CD14-positive monocyte (primary cell): ENCODE measurements around the gene TMEM144. TPM values are rescaled to one million over a fixed set of nuclear protein-coding genes. Genes with fewer than 3 reads are reported as not detected.
"Not testable (repeated sequence)": the region's sequence is repeated elsewhere in the genome, so short reads cannot be mapped to it uniquely, and the experiment has no call there.

Source experiments
- DNase-seq, 3 donors: peaks; one replicate each; pipeline ENCODE4 v3.0.0-alpha.2; 2011 to 2022
- H2AFZ ChIP-seq: 2 replicates; pipeline ENCODE4 v1.6.0; 2012; ENCODE audit warnings: mild to moderate bottlenecking, low read depth, low read length, inconsistent platforms; ENCODE audit not compliant: insufficient read depth, poor library complexity, severe bottlenecking
- H3K27ac ChIP-seq, 2 donors: 1 replicate in 1 of 2; 2 replicates in 1 of 2; pipeline ENCODE4 v1.5.1; 2012 to 2013; ENCODE audit warnings: low read length in 2 of 2, control low read depth in 1 of 2, inconsistent platforms in 1 of 2, low read depth in 1 of 2, mild to moderate bottlenecking in 1 of 2
- H3K27me3 ChIP-seq, 2 donors: one replicate each; pipeline versions ENCODE4 v1.6.0 to v1.6.1; 2011 to 2013; ENCODE audit warnings: low read length in 2 of 2; ENCODE audit not compliant: control insufficient read depth in 2 of 2, insufficient read depth in 2 of 2
- H3K36me3 ChIP-seq, 2 donors: replicated peaks in 1 of 2; 1 replicate in 1 of 2; 2 replicates in 1 of 2; pipeline versions ENCODE4 v1.5.1 to v1.6.1; 2012 to 2013; ENCODE audit warnings: low read length in 2 of 2, control low read depth in 1 of 2, inconsistent platforms in 1 of 2, mild to moderate bottlenecking in 1 of 2; ENCODE audit not compliant: insufficient read depth in 2 of 2, control insufficient read depth in 1 of 2
- H3K4me1 ChIP-seq, 2 donors: 1 replicate in 1 of 2; 2 replicates in 1 of 2; pipeline versions ENCODE4 v1.5.1 to v1.6.1; 2012 to 2013; ENCODE audit warnings: low read length in 2 of 2, control low read depth in 1 of 2, inconsistent platforms in 1 of 2, mild to moderate bottlenecking in 1 of 2, moderate library complexity in 1 of 2; ENCODE audit not compliant: insufficient read depth in 2 of 2, control insufficient read depth in 1 of 2
- H3K4me2 ChIP-seq: replicated peaks from 2 replicates; pipeline ENCODE3; 2012; ENCODE audit warnings: low read length, moderate library complexity, mild to moderate bottlenecking; ENCODE audit not compliant: poor library complexity, severe bottlenecking; ENCODE audit errors: extremely low read depth
- H3K4me3 ChIP-seq, 3 experiments: fragments of 200-600 bp in 1 of 3; sonication (generic) in 1 of 3; replicated peaks in 1 of 3; 1 replicate in 2 of 3; 2 replicates in 1 of 3; pipeline ENCODE4 v1.5.1; 2011 to 2013; ENCODE audit warnings: low read length in 3 of 3, mild to moderate bottlenecking in 3 of 3, control low read depth in 2 of 3, low read depth in 2 of 3, inconsistent platforms in 1 of 3, moderate library complexity in 1 of 3
- H3K79me2 ChIP-seq: 2 replicates; pipeline ENCODE4 v1.6.0; 2012; ENCODE audit warnings: mild to moderate bottlenecking, control low read depth, inconsistent platforms, low read length, moderate library complexity; ENCODE audit not compliant: insufficient read depth
- H3K9ac ChIP-seq: 2 replicates; pipeline ENCODE4 v1.6.0; 2017; ENCODE audit warnings: low read length, mild to moderate bottlenecking; ENCODE audit not compliant: insufficient read depth, poor library complexity, severe bottlenecking
- H3K9me3 ChIP-seq, 2 donors: replicated peaks in 1 of 2; 1 replicate in 1 of 2; 2 replicates in 1 of 2; pipeline versions ENCODE4 v1.5.1 to v1.6.1; 2012 to 2013; ENCODE audit warnings: low read length in 2 of 2, control low read depth in 1 of 2; ENCODE audit not compliant: control insufficient read depth in 1 of 2, insufficient read depth in 1 of 2
- H4K20me1 ChIP-seq: 2 replicates; pipeline ENCODE4 v1.6.0; 2012; ENCODE audit warnings: mild to moderate bottlenecking, low read length, control low read depth, moderate library complexity; ENCODE audit not compliant: insufficient read depth
- H3K27ac Mint-ChIP-seq, 7 donors: one replicate each; pipeline ENCODE4 v1.8.0; 2020; ENCODE audit warnings: mild to moderate bottlenecking in 7 of 7, mixed read lengths in 7 of 7, moderate library complexity in 6 of 7, inconsistent platforms in 2 of 7
- H3K27me3 Mint-ChIP-seq, 3 donors: one replicate each; pipeline ENCODE4 v1.8.0; 2021 to 2022; ENCODE audit warnings: low read depth in 3 of 3, mild to moderate bottlenecking in 3 of 3, mixed read lengths in 3 of 3, moderate library complexity in 3 of 3, inconsistent platforms in 1 of 3
- H3K36me3 Mint-ChIP-seq, 2 donors: one replicate each; pipeline ENCODE4 v1.8.0; 2020; ENCODE audit warnings: mixed read lengths in 2 of 2, inconsistent platforms in 1 of 2, mild to moderate bottlenecking in 1 of 2
- H3K4me1 Mint-ChIP-seq: one replicate; pipeline ENCODE4 v1.8.0; 2020; ENCODE audit warnings: mild to moderate bottlenecking, mixed read lengths
- H3K4me3 Mint-ChIP-seq, 2 donors: one replicate each; pipeline ENCODE4 v1.8.0; 2020; ENCODE audit warnings: mild to moderate bottlenecking in 2 of 2, mixed read lengths in 2 of 2, moderate library complexity in 1 of 2
- H3K9me3 Mint-ChIP-seq, 7 donors: one replicate each; pipeline ENCODE4 v1.8.0; 2020 to 2022; ENCODE audit warnings: mixed read lengths in 7 of 7, mild to moderate bottlenecking in 6 of 7, moderate library complexity in 6 of 7, inconsistent platforms in 2 of 7
- CTCF ChIP-seq: fragments of 200-600 bp; IDR thresholded peaks from one replicate; pipeline ENCODE4 v1.8.0; 2022; ENCODE audit warnings: antibody characterized with exemption, mild to moderate bottlenecking
- WGBS: methylation state at CpG from one replicate; pipeline ENCODE4 v1.1.5; 2013; ENCODE audit warnings: missing lambda C conversion rate; ENCODE audit not compliant: insufficient coverage; 5-methylcytosine and 5-hydroxymethylcytosine counted together
- intact Hi-C, 2 donors: fragments of 100-400 bp; cut with micrococcal nuclease; formaldehyde crosslinking; loops; one replicate each; pipeline versions ENCODE4 v1.15.0 to v1.15.1; 2023
- polyA plus RNA-seq, 3 donors: library from polyadenylated mRNA; depleted of rRNA in 1 of 3; unstranded in 2 of 3; stranded (reverse) in 1 of 3; fragments of 300-500 nt in 2 of 3; fragments of >200 nt in 1 of 3; fragmentation: Illumina TruSeq in 2 of 3; gene quantifications; 1 replicate in 2 of 3; 2 replicates in 1 of 3; pipeline ENCODE4 v1.2.3, GENCODE V29; 2012 to 2021

Gene TMEM144
- polyA plus RNA-seq, 3 donors: 1.0 to 27.9 (median 1.5) TPM

- Histone ChIP-seq H3K27me3 (no peaks in the 10 kb centered on the region), H3K9ac (no peak overlapping the region), H2AFZ (no peak overlapping the region), H4K20me1 (no peaks in the 10 kb centered on the region), H3K9me3 (no peaks in the 10 kb centered on the region), H3K4me1 (no peaks in the 10 kb centered on the region), H3K4me3 (no peak overlapping the region), H3K4me2 (no peak overlapping the region), H3K27ac (no peak overlapping the region), H3K36me3 (no peaks in the 10 kb centered on the region), H3K79me2 (no peaks in the 10 kb centered on the region)
- TF ChIP-seq CTCF: no peak
- H3K27me3 Mint-ChIP-seq: no peaks in the 10 kb centered on the region
- H3K27ac Mint-ChIP-seq: no peak overlapping the region
- H3K36me3 Mint-ChIP-seq: peaks cover 5 to 31% of the 10 kb centered on the region in 2 donors
- no peak for DNase-seq
- no peaks in the 10 kb centered on the region for H3K4me1 Mint-ChIP-seq
- peaks cover 0 to 4% (median 2%) of the 10 kb centered on the region in 7 donors for H3K9me3 Mint-ChIP-seq
- H3K4me3 Mint-ChIP-seq: no peak overlapping the region
- no CpG with 5 or more reads among the region's 5 CpGs for WGBS
- intact Hi-C loops: no loop called here
Observed at GRCh38 chr4:158274636-158275035, 64.3 kb downstream of the TMEM144 start.

GRCh38 chr4:158277558-158277957 lies 67.3 kb downstream of the TMEM144 start:
- WGBS: 100% methylated on average over 5 of the region's 8 CpGs
- H3K27me3 Mint-ChIP-seq: no peaks in the 10 kb centered on the region
- intact Hi-C loops: no loop called here

GRCh38 chr4:158279052-158279451 lies 68.8 kb downstream of the TMEM144 start:
- DNase-seq, H3K9me3 Mint-ChIP-seq, H3K27me3 Mint-ChIP-seq, H2AFZ ChIP-seq, H4K20me1 ChIP-seq, H3K79me2 ChIP-seq, intact Hi-C loops, H3K9ac ChIP-seq, H3K4me1 Mint-ChIP-seq, H3K4me1 ChIP-seq, H3K27ac ChIP-seq, H3K36me3 ChIP-seq, H3K9me3 ChIP-seq, H3K4me3 Mint-ChIP-seq, H3K27ac Mint-ChIP-seq, H3K4me3 ChIP-seq, H3K27me3 ChIP-seq, H3K4me2 ChIP-seq: not testable (repeated sequence)
- no CpG with 5 or more reads among the region's 1 CpG for WGBS
- peaks cover 2 to 16% of the 10 kb centered on the region in 2 donors for H3K36me3 Mint-ChIP-seq

More at GRCh38 chr4:158277558-158277957, 67.3 kb downstream of the TMEM144 start:
- H3K9me3 Mint-ChIP-seq: peaks cover 0 to 4% (median 2%) of the 10 kb centered on the region in 7 donors
- Histone ChIP-seq H3K9me3 (no peaks in the 10 kb centered on the region), H3K27me3 (no peaks in the 10 kb centered on the region), H2AFZ (no peak overlapping the region), H3K4me3 (no peak overlapping the region), H3K4me1 (no peaks in the 10 kb centered on the region), H3K9ac (no peak overlapping the region), H3K27ac (no peak overlapping the region), H3K79me2 (no peaks in the 10 kb centered on the region), H3K36me3 (no peaks in the 10 kb centered on the region), H4K20me1 (no peaks in the 10 kb centered on the region), H3K4me2 (no peak overlapping the region)
- H3K4me1 Mint-ChIP-seq: no peaks in the 10 kb centered on the region
- H3K27ac Mint-ChIP-seq: no peak overlapping the region
- DNase-seq: no peak
- peaks cover 5 to 20% of the 10 kb centered on the region in 2 donors for H3K36me3 Mint-ChIP-seq
- H3K4me3 Mint-ChIP-seq: no peak overlapping the region
- no peak for TF ChIP-seq CTCF
